ES-I3 (cell line): Measurements from ENCODE around the gene TPM1.

ENCODE experiments used
- H3K36me3 ChIP-seq: 2 replicates; pipeline ENCODE4 v1.6.1; 2013; ENCODE audit warnings: mild to moderate bottlenecking, low read length, control low read depth, moderate library complexity; ENCODE audit not compliant: insufficient read depth
- H3K4me1 ChIP-seq: 2 replicates; pipeline ENCODE4 v1.6.1; 2013; ENCODE audit warnings: mild to moderate bottlenecking, control low read depth, low read length; ENCODE audit not compliant: insufficient read depth
- H3K9ac ChIP-seq: 2 replicates; pipeline ENCODE4 v1.6.1; 2013; ENCODE audit warnings: low read depth, mild to moderate bottlenecking, low read length, moderate library complexity
- H3K9me3 ChIP-seq: 2 replicates; pipeline ENCODE4 v1.6.1; 2013; ENCODE audit warnings: mild to moderate bottlenecking, low read length, moderate library complexity; ENCODE audit not compliant: control insufficient read depth, insufficient read depth

Gene TPM1

GRCh38 chr15:63023351-63023945 is 19.1 kb upstream of the TPM1 start:
- no peaks in the 10 kb centered on the region for H3K36me3 ChIP-seq
- no peak overlapping the region for H3K9ac ChIP-seq

GRCh38 chr15:63025460-63025859 is 17.1 kb upstream of the TPM1 start:
- H3K9me3 ChIP-seq: no peaks in the 10 kb centered on the region
- no peak overlapping the region for H3K9ac ChIP-seq
- H3K4me1 ChIP-seq: no peaks in the 10 kb centered on the region
- H3K36me3 ChIP-seq: no peaks in the 10 kb centered on the region

More at GRCh38 chr15:63023351-63023945, 19.1 kb upstream of the TPM1 start:
- Histone ChIP-seq H3K9me3 (no peaks in the 10 kb centered on the region), H3K4me1 (0 out of 2 replicates have a peak, but pooled peaks cover 2% of the 10 kb centered on the region)

- Histone ChIP-seq H3K9me3 (no peaks in the 10 kb centered on the region), H3K4me1 (no peaks in the 10 kb centered on the region), H3K9ac (no peak overlapping the region), H3K36me3 (no peaks in the 10 kb centered on the region)
Measured at GRCh38 chr15:63027646-63028045, 14.9 kb upstream of the TPM1 start.

GRCh38 chr15:63028442-63029110 is 14.0 kb upstream of the TPM1 start:
- H3K36me3 ChIP-seq: no peaks in the 10 kb centered on the region

GRCh38 chr15:63029676-63030075 is 12.9 kb upstream of the TPM1 start:
- no peak overlapping the region for H3K9ac ChIP-seq
- no peaks in the 10 kb centered on the region for H3K4me1 ChIP-seq
- H3K9me3 ChIP-seq: no peaks in the 10 kb centered on the region
- no peaks in the 10 kb centered on the region for H3K36me3 ChIP-seq

More at GRCh38 chr15:63028442-63029110, 14.0 kb upstream of the TPM1 start:
- Histone ChIP-seq H3K9me3 (no peaks in the 10 kb centered on the region), H3K4me1 (no peaks in the 10 kb centered on the region), H3K9ac (no peak overlapping the region)

- Histone ChIP-seq H3K36me3 (no peaks in the 10 kb centered on the region), H3K9me3 (no peaks in the 10 kb centered on the region), H3K4me1 (no peaks in the 10 kb centered on the region), H3K9ac (no peak overlapping the region)
Measured at GRCh38 chr15:63030101-63030551, 12.4 kb upstream of the TPM1 start.

- no peaks in the 10 kb centered on the region for H3K9me3 ChIP-seq
- no peaks in the 10 kb centered on the region for H3K36me3 ChIP-seq
- no peak overlapping the region for H3K9ac ChIP-seq
- H3K4me1 ChIP-seq: peaks cover 22% of the 10 kb centered on the region
Measured at GRCh38 chr15:63034578-63034977, 8.0 kb upstream of the TPM1 start.

- no peaks in the 10 kb centered on the region for H3K36me3 ChIP-seq
- no peak overlapping the region for H3K9ac ChIP-seq
- no peaks in the 10 kb centered on the region for H3K9me3 ChIP-seq
- H3K4me1 ChIP-seq: peaks cover 28% of the 10 kb centered on the region
Measured at GRCh38 chr15:63035253-63035652, 7.3 kb upstream of the TPM1 start.

GRCh38 chr15:63035977-63036376 is 6.6 kb upstream of the TPM1 start:
- H3K9me3 ChIP-seq: no peaks in the 10 kb centered on the region
- no peak overlapping the region for H3K9ac ChIP-seq
- H3K4me1 ChIP-seq: peaks cover 35% of the 10 kb centered on the region
- H3K36me3 ChIP-seq: no peaks in the 10 kb centered on the region

GRCh38 chr15:63037976-63038720 is 4.4 kb upstream of the TPM1 start:
- peaks cover 39% of the 10 kb centered on the region for H3K4me1 ChIP-seq
- H3K36me3 ChIP-seq: no peaks in the 10 kb centered on the region
- H3K9me3 ChIP-seq: no peaks in the 10 kb centered on the region
- H3K9ac ChIP-seq: no peak overlapping the region

GRCh38 chr15:63038926-63039673 is 3.4 kb upstream of the TPM1 start:
- Histone ChIP-seq H3K9ac (no peak overlapping the region), H3K36me3 (peaks cover 2% of the 10 kb centered on the region), H3K4me1 (peaks cover 39% of the 10 kb centered on the region), H3K9me3 (no peaks in the 10 kb centered on the region; the same call in 1 of the 2 replicates)

- no peak overlapping the region for H3K9ac ChIP-seq
- H3K9me3 ChIP-seq: no peaks in the 10 kb centered on the region; the same call in 1 of the 2 replicates
- peaks cover 7% of the 10 kb centered on the region for H3K36me3 ChIP-seq
- peaks cover 39% of the 10 kb centered on the region for H3K4me1 ChIP-seq
Measured at GRCh38 chr15:63039811-63040210, 2.7 kb upstream of the TPM1 start.

- Histone ChIP-seq H3K9me3 (no peaks in the 10 kb centered on the region; the same call in 1 of the 2 replicates), H3K36me3 (peaks cover 12% of the 10 kb centered on the region), H3K4me1 (peaks cover 43% of the 10 kb centered on the region), H3K9ac (no peak overlapping the region)
Measured at GRCh38 chr15:63040509-63040908, 2.0 kb upstream of the TPM1 start.

- Histone ChIP-seq H3K36me3 (peaks cover 15% of the 10 kb centered on the region), H3K4me1 (peaks cover 44% of the 10 kb centered on the region), H3K9me3 (no peaks in the 10 kb centered on the region; the same call in 1 of the 2 replicates), H3K9ac (peak overlapping the region; percentile 97)
Measured at GRCh38 chr15:63040954-63041353, 1.6 kb upstream of the TPM1 start.
